Cerebellar nuclear complex (tissue), 1 donor: ENCODE data around the gene C17orf107.
A peak's percentile ranks its signal among the peaks of the same experiment; 100 is the strongest.

Source experiments
- DNase-seq, 2 experiments: peaks; one replicate each; lab custom pipeline; 2025; lab: John Stamatoyannopoulos, UW

The C17orf107 gene

GRCh38 chr17:4937553-4937952, 38.2 kb downstream of the C17orf107 start:
- DNase-seq = no peak

- no peak for DNase-seq
These were observed 38.7 kb downstream of the C17orf107 start for GRCh38 chr17:4938069-4938491.

GRCh38 chr17:4938688-4939545, 39.6 kb downstream of the C17orf107 start:
- DNase-seq = no peak

DNA sequence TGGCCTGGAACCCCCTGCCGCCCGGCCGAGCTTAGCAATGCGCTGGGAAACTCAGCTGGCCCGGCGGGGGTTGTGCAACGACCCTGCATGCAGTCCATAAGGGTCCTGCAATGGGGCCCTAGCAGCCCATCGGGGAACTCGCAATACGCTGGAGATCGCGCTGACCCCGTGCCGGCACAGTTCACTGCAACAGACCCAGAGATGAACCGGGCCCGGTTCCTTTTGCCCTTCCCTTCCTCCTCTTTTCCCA, 40.1 kb downstream of the C17orf107 start:
- no peak for DNase-seq

DNA sequence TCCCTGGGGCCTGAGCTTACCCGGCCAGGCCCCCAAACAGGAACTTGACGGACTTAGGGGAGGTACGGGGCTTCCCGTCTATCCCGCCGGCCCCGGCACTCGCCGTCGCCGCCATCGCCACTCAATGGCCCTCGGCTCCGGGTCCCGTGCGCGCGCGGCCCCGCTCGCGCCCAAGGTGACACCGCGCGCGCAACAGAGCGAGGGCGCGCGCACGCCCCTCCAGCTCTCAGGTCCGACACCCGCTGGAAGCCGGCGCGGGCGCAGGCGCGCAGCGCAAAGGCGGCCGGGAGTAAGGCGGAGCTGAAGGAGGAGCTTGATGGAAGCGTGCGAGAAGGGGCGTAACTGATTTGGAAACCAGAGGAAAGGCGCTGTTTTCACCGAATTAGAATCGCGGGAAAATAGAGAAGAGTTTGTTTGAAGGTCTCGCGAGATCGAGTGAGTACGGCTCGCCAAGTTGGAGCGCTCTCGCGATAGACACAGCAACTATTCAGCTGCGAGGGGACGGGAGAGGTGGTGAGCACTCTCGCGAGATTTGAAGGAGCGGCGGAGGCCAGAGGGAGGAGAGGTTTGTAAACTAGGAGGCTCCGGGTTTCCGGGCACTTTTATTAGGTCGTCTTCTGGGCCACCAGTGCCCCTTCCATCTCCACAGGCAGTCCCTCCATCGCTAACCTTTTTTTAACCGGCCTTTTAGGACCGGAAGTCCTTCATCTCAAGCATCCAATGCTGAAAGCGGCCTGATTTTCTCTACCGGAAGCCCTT, 40.6 kb downstream of the C17orf107 start, which contains the start of the genes RNF167 and SLC25A11:
TSS of gene RNF167 (plus strand) at position 473 of the 759 bp plus-strand sequence. CDS start 642 bp downstream, outside the sequence.
TSS of gene SLC25A11 (minus strand) at position 251 of the 759 bp plus-strand sequence. CDS start at position 115, 136 bp downstream.
- DNase-seq = peak; percentile 90

- DNase-seq = no peak
These were observed 41.4 kb downstream of the C17orf107 start for GRCh38 chr17:4940555-4941318.

DNA sequence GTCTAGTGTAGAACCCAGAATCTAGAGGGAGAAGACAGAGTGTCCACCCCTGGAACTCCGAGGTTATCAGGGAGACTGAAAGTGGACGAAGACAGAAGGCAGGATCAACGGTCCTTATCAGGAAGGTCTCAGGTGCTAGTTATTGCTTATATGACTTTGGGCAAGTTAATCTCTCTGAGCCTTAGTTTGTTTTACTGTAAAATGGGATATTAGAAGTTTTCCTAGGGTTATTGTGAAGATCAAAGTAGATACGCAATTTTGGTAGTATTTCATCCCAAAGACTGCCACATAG, 41.9 kb downstream of the C17orf107 start:
- no peak for DNase-seq

DNA sequence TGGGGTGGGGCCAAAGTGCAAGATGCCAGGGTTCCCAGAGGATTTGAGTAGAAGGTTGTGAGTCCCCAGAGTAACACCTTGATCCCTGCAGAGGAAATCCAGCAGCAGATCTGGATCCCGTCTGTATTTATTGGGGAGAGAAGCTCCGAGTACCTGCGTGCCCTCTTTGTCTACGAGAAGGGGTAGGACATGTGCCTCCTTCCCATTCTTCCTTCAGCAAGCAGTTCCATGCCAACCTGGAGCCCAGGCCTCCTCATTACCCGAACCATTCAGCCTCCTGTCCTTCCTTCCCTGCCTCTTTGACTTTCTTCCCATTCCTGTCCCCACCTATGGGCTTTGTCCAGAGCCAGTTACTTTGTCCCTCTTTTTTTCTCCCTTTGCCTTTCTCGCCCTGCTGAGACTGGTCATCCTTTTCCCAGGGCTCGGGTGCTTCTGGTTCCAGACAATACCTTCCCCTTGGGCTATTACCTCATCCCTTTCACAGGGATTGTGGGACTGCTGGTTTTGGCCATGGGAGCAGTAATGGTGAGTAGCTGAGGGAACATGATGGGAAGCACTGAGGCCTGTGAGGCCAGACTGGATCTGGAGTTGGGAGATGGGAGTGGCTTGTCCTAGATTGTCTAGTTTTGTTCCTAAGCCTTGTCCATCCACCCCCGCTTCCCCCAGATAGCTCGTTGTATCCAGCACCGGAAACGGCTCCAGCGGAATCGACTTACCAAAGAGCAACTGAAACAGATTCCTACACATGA, 43.6 kb downstream of the C17orf107 start:
- no peak for DNase-seq

GRCh38 chr17:4944163-4944553, 44.8 kb downstream of the C17orf107 start:
- DNase-seq = no peak

DNA sequence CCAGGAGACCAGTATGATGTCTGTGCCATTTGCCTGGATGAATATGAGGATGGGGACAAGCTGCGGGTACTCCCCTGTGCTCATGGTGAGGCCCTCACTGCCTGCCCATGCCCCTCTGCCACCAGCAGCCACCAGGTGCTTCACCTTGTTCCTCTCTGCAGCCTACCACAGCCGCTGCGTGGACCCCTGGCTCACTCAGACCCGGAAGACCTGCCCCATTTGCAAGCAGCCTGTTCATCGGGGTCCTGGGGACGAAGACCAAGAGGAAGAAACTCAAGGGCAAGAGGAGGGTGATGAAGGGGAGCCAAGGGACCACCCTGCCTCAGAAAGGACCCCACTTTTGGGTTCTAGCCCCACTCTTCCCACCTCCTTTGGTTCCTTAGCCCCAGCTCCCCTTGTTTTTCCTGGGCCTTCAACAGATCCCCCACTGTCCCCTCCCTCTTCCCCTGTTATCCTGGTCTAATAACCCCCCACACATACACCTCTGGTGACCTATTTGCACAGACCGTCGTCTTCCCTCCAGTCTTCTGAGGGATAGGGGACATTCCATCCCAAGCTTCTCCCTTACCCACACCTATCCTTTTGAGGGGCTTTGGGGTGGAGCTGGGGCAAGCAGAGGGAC, 45.3 kb downstream of the C17orf107 start:
- no peak for DNase-seq

DNA sequence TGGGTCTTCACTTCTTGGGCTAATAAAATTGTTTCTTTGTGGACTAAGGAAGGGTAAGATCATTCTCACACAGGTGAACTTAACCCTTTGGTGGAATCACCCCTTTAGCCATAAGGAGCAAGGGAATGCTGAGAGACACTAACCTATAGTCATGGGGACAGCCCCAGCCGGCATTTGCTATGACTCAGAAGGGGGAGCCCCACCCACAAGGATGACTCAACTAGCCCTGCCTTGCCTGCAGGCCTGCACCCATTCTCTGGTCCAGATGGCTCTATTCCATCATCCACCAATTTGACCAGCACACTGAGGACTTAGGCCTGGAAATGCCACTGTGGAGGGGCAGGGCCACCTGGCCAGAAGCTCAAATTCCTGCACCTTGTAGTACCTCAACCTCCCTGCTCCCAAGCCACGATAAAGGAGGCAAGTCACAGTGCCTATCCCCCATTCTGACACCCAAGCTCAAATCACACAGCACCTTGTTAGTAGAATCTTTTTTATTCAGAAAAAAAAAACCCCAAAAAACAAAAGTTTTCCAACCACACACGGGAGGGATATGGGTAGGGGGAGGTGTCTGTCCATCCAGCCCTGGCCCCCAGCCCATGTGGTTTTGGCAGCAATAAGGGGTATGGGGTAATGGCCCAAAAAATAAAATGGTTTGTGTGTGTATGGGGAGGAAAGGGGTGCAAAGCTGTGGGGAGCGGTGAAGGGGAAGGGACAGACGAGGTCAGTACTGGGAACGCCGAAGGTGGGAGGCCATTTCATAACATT, 46.0 kb downstream of the C17orf107 start:
- no peak for DNase-seq

- no peak for DNase-seq
These were observed 46.6 kb downstream of the C17orf107 start for GRCh38 chr17:4945944-4946280.

DNA sequence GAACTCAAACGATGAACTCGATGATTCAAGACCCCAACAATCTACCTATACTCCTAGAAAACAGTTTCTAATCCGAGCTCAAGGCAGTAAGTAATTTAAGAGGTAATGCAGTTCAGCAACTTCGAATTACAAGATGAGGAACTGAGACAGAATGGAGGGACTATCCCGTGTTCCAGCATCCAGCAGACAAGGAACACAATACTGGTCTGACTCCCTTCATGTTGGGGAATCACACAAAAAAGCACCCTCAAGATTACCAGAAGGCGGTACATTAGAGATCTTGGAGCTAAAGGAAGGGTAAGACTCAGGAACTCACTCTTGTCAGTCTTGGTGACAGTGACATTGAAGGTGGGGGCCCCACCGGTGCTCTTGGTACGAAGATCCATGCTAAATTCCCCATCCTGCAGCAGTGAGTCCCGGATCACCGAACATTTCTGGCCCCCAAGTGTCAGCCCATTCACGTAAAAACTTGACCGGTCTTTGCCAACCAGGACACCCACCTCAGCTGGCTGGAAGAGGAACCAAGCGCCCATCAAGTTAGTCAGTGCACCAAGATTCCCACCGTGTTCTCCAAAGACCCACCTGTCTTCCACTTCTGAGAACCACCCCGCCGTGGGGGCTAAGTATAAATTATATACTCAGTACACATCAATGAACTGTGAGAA, 47.1 kb downstream of the C17orf107 start:
- no peak for DNase-seq

DNA sequence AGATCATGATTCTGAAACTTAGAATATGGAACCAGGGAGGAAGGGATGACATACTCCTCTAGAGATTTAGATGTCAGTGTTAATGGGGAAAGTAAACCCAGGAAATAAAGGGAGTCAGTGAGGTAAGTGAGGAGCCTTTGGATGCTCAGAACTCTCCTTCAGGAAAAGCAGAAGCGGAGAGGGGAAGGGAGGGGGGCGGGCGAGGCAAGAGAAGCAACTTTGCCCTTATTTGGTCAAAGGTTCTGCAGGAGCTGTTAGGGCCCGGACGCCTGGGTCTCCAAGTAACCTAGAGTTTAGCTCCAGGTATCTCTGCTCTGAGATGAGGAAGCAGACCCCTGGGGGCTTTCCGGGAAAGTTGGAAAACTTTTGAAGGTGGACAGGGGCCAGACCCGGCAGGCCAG, 47.7 kb downstream of the C17orf107 start:
- DNase-seq = no peak

- DNase-seq = no peak
These were observed 48.3 kb downstream of the C17orf107 start for GRCh38 chr17:4947411-4948165.

DNA sequence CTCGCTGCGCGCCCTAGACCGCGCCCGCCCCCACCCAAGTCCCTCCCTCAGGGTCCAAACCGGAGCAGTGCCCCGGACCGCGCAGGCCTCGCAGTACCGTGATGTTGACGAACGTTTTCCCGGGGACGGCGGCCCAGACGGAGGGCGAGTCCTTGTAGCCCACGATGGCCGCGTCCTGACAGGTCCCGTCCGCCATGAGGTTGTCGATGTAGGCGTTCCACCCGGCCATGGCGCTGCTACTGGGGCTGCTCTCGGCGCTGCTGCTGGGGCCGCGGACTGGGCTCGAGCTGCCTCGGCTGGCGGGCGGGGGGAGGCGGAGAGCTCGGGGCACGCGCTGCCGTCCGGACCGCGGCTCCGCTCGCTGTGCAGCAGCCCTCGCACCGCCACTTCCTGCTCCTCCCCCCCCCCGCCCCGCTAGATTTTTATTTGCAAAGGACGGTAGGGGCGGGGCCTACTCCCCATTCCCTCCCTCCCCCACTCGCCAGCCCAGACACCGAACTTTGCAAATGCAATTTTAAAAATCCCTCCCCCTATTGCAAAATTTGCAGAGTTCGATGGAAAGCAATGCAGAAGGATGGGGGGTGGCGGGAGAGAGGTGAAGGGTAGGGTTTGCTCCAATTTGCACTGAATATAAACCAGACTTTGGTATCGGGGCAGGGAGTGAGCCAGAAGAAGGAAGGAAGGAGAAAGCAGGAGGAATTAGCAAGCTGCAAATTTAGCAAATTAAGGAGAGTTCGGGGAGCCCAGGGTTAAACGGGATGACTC, 49.0 kb downstream of the C17orf107 start, which contains the start of gene PFN1:
TSS of gene PFN1 (minus strand) at position 365 of the 765 bp plus-strand sequence. CDS start at position 229, 136 bp downstream.
- no peak for DNase-seq

DNA sequence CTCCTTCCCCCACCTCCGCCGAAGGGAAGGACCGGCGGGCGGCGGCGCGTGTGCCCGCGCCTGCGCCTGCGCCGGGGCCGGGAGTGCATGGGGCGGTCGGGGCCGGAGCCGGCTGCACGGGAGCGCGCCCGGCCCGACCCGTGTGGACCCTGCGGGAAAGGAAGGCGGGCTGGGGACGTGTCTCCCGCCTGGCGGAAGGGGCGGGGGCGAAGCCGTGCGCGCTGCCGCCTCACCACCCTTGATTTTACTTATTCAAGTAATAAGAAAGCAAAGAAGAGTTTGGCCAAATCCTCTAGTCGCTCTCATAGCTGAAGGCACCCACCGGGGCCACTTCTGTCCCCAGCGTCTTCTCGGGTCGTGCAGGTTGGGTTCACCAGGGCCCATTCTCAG, 49.6 kb downstream of the C17orf107 start:
- no peak for DNase-seq

- DNase-seq = no peak
These were observed 50.2 kb downstream of the C17orf107 start for GRCh38 chr17:4949321-4950074.
